ENCODE data around the gene LRRC75B.
"Not testable (repeated sequence)": the region's sequence is repeated elsewhere in the genome, so short reads cannot be mapped to it uniquely, and the experiment has no call there.

DNA sequence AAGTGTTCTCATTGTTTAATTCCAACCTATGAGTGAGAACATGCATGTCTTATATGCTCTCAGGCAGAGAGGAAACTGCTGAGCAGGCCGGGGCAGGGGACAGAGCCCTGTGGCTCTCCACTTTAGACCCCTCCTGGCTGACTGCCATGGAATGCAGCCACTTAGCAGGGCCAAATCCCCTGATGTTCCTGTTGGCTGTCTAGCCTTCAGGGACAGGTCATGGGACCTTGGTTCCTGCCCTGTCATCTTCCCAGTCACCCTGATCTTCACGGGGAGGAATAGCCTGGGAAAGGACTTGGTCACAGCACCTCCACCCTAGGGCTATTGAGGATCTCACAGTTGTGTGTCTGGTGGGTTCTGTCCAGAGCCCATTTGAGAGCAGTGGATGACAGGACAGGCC, 13.5 kb upstream of the LRRC75B start:
- not testable (repeated sequence) for TF ChIP-seq CTCF (conservative IDR thresholded peaks at IDR 0.05); EZH2 (IDR thresholded peaks at IDR 0.05; ENCODE audit: low read depth)
